ENCODE results near the gene GALNT2.

The GALNT2 gene

DNA sequence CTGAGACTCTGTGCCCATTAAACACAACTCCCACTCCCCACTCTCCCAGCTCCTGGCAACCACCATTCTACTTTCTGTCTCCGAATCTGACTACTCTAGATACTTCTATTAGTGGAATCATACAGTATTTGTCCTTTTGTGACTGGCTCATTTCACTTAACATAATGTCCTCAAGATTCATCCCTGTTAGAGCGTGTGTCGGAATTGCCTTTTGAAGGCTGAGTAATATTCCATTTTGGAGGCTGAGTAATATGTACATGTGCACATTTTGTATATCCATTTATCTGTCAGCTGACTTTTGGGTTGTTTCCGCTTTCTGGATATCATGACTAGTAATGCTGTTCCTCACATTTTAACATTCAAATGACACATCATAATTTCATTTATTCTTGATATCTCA lies 30.3 kb downstream of the GALNT2 start:
- no peak for DNase-seq

DNA sequence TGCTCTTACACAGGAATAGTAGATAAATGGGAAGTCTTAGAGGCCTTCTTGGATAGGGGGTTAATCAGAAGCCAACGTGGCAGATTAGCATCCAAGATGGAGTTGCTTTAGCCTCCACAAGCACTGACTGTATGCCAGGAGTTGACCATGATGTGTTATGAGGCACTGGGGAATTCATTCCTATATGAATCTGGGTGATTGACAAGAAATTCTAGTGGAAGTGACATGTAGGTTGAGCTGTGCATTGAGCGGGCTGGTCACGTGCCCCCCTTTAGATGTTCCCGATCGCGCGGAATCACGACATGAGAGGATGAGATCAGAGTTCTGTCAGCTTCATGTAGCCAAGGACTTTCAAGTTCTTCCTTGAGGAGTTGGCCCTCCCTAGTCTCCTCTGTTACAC lies 31.7 kb downstream of the GALNT2 start:
- peak; percentile 79 for DNase-seq

DNA sequence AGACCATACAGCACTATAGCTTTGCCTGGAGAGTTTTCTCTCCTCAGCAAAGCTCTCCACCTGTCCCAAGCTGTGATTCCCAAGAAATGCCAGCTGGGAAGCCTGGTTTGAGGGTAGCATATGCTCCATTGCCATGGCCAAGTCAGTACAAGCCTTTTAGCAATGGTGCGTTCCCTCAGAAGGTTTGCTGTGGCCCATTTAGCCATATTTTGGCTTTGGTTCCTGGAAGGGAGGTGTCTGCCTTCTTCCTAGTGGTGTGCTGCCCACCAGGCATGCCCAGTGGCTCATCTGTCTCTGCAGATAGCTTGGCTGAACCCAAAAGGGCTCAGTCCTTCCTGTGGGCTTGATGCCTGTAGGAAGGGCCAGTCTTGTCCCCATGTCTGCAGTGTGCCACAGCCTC lies 32.4 kb downstream of the GALNT2 start:
- no peak for DNase-seq

DNA sequence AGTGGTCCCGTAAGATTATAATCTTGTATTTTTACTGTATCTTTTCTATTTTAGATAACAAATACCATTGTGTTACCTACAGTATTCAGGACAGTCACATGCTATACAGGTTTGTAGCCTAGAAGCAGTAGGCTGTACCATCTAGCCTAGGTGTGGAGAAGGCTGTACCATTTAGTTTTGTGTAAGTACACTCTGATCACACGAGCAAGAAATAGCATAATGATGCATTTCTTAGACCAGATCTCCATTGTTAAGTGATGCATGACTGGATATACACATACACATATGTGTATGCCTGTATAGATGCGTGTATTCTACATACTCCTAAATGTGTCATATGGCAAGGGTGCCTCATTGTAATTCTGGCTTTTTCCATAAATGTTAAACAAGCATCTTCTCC lies 33.9 kb downstream of the GALNT2 start:
- DNase-seq, result no peak

DNA sequence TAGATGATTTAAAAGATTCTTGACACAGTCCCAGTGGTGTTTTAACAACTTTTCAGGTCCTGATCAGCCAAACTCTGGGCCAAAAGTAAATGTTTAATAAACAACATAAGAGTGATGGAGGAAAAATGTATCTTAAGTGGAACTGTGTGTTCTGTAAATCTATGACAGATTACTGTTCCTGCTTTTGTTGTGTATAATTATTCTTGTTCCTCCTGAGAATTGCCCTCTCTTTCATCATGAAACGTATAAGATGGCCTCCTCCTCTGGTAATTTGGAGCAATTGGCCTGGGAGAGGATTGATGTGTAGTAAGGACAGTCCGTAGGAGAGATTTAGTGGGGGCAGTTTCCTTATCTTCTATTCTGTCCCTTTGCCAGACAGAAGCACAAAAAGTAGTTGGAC lies 34.5 kb downstream of the GALNT2 start:
- no peak for DNase-seq

DNA sequence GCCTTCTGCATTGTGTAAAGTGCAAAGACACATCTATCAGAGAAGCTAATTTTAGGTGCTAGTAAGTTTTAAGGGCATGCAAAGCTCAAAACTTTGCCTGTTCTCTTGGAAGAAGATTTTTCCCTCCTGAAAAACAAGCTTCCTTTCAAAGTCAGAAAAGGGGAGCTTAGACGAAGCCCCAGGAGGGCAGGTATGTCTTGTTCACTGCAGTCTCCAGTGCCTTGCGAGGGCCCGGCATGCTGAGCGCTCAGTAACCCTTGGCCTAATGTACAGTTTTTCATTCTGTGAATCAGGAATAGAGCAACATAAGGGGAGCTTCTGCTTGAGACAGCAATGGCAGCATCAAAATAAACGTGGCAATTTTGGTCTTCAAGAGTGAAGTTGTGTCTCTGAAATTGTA lies 35.0 kb downstream of the GALNT2 start:
- DNase-seq, result no peak

DNA sequence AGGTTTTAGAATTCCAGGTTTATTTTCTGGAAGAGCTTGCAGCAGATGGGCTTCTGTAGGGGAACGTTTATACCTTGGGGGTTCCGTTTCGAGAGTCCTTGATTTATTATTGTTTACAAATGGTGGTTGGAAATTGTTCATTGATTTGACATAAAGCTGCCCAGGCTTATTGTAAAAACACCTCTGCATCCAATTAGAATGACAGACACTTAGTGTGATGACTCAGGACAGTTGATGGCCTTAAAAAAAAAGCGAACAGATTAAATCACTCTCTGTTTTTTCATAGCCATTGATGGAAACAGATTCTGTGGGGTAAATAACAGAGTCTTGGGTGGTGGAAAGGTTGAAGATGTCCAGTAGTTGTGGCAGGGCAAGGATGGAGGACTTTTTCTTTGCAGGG lies 35.4 kb downstream of the GALNT2 start:
- no peak for DNase-seq

DNA sequence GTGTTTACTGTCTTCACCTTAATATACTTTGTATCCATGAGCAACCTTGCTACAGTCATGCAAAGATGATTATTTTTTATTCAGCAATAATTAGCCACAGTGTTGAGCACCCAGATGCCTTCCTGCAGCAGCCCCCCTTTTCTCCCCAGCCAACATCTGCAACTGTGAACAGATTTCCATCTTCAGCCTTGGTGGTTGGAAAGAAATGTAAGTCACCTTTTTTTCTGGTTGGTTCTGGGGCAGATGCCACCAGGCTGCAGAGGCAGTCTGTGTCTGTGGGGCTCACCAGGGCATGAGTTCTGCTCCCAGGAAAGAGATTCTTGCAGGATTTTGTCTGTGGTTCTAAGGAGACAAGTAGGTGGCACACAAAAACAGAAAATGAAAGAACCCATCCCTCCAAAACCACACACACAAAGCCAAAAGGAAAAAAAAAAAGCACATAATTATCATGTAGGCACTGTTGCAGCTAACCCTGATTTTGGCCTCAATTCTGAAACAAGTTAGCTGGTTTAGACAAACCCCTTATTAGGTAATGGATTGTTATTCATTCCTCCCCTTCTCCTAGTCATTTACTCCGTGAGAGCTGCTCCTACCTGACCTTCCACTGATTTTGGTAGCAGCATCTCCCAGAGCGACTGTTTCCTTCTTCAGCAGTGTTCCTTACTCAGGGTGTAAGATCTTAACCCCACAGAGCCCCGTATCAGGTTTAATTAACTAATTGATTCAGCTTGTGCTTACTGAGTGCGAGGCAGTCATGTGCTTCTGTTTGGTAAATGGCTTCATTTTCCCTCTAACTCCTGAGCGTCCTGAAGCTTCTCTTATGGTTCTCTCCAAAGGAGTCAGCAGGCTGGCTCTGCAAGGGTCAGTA lies 36.5 kb downstream of the GALNT2 start:
- DNase-seq, result no peak

DNA sequence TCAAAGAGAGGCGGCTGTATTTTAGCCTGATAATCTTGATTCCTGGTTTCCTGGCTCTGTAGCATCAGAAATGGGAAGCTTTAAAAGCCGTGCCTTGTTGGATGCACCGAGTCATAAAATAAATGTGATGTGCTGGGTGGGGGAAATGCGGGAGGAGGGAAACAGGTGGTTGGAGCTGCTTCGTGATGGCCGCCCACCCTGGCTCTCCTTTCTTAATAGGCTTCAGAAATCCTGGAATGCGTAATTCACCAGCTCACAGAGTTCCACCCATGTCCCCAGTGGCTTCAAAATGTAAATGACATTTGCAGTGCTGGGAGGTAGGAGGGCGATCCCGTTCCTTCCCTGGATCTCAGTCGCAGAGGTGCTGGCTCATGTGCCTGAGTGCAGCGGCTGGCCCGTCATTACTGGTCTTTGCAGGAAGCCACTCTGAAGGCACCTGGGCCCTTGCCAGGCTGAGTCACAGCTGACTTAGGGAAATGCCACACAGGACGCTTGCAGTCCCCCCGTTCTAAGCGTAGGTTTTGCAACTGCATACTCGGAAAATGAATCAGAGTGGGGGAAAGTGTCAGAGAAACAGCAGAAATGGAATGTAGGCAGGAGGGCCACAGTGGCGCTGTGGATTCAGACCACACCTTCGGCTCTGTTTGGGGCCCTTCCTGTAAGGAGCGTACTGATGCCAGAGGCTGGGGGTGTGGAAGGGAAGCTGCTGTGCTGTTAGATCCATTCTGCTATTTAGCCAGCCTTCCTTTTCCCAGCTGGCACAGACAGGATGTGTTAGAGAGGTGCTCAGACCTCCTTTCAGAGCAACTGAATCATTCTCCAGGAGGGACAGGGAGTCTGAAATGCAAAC lies 37.6 kb downstream of the GALNT2 start:
- DNase-seq, result peak; percentile 73

DNA sequence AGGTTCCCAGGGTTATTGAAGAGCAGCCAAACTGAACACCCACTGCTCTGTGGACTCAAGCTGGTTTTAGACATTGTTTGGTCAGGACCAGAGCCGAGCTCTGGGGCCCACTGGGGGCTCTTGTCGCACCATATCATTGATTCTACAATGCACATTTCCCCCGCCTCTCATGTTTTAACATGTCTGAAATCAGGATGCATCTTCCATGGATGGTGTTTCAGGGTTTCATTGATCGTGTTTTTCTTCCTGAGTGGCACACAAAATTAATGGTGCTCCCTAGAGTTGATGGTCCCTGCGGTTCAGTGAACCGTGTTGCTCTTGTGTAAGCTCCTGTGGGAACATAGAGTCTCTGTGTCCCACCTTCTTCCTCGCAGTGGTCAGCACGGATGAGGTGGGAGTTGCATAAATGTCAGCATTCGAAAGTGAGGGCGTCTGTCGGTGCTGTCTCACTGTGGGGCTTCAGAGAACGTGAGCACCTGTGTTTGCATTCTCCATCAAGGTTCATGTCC lies 38.3 kb downstream of the GALNT2 start:
- no peak for DNase-seq

DNA sequence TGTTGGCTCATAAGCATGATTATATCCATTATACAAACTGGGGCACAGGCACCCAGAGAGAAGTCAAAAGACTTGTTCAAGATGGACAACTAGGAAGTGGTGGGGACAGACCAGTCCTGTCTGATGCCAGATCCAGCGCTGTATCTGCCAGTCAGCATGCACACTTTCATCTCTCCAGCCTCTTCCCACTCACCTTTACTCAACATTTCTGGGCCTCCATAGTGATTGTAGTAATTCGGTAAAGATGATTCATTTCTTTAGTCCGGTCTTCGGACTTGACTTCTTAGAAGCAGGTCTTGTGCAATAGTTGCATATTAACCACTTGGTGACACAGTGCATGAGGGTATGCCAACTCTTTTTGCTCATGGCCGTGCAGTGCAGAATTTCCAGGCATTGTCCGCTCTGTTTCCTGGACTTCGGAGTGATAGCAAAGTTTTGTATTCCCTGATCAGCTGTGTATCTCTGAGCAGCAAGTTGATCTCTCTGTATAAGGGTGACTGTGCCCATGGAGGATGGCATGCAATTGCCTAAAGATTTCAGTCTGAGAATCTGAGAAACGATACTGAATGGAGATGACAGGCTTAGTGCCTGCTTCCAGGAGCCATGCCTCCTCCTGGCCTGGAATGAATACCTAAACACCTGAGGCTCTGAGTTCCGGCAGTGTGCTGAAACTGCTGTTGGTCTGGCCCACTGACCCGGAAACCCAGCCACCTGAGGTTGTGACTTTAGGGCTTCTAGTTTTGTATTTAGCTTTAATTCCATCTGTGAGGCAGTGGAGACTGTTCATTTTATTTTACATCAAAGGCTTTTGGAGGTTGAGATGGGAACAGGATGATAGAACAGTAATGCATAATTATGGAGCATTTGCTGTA lies 39.0 kb downstream of the GALNT2 start:
- no peak for DNase-seq

DNA sequence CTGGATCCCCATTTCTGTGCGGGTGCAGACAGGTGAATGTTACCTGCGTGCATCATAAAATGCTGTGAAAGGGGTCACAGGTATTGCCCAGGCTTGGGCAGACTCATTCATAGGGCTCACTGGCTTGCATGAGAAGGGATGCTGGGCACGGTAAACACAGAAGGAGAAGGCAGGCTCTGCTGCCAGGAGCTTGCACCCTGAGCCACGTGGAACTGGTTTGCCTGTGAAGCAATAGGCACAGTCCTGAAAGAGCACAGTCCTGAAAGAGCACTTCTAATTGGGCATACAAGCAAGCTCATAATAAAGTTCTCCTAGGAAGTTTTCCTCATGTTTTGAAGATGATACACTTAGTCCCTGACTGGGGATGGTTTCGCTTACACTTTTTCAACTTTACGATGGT lies 40.9 kb downstream of the GALNT2 start:
- DNase-seq, result no peak

DNA sequence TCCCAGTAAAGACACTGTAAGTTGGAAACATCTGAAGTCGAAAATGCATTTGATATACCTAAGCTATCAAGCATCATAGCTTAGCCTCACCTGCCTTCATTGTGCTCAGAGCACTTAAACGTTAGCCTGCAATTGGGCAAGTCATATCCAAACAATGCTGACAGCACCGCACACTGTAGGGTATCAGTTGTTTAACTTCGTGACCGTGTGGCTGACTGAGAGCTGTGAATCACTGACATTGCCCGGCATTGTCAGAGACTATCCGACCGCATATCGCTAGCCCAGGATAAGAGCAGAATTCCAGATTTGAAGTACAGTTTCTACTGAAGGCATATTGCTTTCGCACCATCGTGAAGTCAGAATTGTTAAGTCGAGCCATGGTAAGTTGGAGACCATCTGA lies 41.5 kb downstream of the GALNT2 start:
- no peak for DNase-seq

DNA sequence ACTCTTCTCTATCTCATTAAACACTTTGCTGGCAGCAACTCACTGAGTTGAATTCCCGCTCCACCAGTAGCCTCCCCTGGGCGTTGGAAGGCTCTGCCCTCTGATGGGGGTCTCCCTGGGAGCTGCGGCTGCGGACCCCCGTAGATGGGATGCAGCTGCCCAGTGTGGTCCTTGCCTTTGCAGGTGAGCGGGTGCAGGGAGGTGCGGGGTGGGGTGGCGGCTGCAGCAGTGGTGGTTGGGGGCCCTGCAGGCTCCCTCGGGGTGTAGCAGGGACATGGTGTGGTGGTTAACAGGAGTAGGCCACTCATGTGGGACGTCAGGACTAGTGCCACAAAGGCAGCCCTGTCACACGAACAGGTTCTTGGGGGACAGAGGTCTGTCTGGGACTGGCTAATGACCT lies 42.0 kb downstream of the GALNT2 start:
- no peak for DNase-seq

DNA sequence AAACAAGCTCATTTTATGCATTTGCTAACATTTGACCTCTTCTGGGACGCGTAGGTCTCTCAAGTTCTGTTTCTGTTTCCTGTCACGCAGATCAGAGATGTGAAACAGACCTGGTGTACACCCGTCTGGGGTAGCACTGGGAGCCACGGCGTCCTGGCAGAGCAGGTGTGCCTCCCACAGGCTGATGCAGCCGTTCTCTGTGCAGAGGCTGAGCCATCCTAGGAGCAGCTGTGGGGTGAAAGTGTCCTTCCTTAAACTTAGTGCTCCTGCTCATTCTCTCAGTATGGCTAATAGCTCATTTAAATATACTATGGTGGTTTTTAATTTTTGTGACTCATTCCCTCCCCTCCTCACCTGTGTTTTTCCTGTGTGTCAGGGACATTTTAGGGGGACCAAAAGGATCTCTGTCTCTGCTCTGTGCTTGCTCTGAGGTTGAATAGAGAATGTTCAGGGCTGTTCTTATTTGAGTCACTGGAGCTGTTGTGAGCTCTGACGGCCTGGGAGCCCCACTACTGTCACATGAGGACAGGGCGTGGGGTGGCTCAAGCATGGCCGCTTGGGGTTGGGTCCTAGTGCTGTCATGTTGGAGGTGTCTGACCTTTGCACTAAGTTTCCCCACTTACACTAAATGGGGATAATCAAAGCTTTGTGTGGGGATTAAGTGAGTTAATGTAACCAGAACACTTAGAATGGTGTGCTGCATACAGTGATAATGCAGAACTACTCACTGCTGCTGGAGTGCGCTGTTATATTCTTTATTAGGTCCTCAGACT lies 43.0 kb downstream of the GALNT2 start:
- DNase-seq, result no peak

DNA sequence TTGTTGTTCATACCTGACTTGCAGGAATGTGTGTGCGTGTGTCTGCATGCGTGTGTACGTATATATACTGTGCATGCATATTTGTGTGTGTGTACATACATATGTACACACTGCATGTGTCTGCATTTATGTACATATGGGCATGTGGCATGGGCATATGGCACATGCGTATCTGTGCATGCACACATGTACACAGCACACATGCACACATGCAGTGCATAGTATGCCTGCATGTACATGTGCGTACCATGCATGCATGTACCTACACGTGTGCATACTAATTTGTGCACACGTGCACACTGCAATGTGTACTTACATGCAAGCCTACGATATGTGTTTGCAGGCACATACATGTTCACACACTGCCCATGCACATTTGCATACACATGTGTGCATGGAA lies 43.9 kb downstream of the GALNT2 start:
- DNase-seq, result no peak

DNA sequence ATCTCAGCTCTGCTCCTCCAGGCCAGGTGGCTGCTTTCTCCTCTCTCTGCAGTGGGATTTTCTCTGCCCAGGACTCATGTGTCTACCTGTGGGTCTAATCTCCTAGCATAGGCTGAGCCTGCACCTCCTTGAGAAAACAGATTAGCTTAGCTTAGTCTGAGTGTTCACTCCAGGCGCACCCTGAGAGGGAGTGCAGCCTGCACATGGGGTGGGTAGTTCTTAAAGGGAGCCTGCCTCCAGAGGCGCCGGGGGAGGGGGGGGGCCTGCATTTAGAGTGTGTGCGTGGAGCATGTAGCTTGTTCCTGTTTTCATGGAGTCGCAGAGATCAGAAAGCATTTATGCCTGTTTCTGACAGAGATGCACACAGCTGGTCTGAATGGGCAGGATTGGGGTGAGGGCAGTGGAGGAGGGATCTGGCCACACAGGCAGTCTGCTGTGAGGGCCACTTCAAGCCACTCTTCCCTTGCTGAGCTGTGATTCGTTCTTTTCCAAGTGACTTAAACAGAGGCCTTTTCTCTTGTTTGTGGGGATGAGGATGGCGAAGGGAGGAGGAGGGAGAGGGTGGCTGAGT lies 45.2 kb downstream of the GALNT2 start:
- peak; percentile 87 for DNase-seq

DNA sequence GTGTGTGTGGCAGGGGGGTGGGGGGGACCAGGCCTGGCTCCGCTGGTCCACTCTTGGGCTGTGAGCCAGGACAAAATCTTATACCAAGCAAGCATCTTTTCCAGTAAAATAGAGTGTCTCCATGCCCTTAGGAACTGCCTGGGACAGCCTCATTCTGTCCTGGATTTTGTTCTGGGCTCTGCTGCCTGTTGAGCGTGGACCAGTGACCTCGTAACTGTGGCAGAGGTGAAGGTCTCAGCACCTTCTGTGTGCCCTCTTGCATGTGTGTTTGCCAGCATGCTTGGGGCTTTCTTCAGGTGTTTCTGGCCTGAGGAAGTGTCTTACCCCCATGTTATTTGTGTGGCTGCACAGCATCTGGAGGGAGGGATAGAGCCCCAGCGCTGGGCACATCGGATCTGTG lies 45.7 kb downstream of the GALNT2 start:
- no peak for DNase-seq

DNA sequence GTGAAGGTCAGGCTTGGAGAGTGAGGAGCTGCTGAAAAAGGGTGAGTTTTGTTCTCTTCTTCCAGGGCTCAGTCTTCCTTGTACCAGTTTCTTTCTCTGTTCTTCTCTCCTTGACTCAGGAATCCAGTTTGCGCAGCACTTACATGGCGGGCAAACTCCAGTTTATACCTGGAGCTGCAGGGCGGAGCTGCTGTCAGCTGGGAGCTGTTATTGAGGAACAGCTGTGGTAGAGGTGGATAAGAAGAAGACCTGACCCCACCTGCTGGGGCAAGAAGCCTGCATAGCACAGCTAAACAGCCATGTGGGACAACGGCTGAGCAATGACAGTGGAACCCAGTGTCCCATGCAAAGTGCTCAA lies 46.2 kb downstream of the GALNT2 start:
- DNase-seq, result no peak

DNA sequence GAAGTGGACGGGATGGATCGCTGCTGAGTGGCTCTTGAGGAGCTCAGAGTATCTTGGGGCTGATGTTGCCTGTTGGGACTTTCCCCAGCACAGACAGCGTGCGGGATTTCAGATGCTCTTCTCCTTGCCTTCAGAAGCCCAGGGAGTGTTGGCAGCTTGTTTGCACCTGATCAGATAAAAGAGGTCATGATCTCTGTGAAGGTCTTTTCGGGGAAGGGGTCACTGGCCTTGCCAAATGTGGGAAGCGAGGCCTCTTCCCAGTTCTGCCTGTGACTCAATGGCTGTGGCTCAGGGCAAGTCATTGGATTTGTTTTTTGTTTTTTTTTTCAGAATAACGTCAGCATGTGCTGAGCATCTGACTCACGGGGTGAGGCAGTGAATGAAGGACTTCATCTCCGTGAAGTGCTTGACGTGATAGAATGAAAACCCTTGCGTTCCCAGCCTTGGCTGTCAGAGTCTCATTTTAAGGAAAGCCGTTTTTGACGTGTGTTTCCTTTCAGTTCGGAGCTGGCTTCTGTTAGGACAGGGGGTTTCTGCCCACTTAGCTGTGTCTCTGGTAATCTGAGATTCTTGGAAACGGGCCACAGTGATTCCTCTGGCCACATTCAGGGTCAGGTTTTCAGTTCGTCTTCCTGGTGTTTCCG lies 46.7 kb downstream of the GALNT2 start:
- DNase-seq, result peak; percentile 44

DNA sequence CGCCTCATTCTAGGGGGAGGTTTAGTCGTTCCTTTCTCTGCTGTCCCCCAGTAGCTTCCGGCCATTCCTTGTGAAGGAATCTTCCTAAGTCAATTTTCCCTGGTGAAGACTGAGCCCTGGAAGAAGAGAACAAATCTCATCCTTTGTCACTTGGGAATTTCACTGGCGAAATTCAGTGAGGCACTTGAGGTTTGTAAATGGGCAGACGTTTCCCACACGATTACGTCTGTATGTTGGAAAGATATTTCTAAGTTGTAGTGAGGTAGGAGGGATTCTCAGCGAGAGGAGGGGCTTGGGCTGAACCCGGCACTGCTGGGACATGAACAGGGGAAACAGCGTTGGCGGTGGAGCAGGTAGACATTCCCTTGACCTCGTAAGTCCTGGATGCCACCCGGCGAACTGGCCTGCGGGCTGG lies 47.2 kb downstream of the GALNT2 start:
- no peak for DNase-seq
